H9 (cell line): ENCODE data around the gene TMEM267. TPM values are rescaled to one million over a fixed set of nuclear protein-coding genes. Genes with fewer than 3 reads are reported as not detected.
"Not testable (repeated sequence)": the region's sequence is repeated elsewhere in the genome, so short reads cannot be mapped to it uniquely, and the experiment has no call there.

Experiments used
- DNase-seq: peaks from one replicate; pipeline ENCODE4 v3.0.0-alpha.2; 2017
- H2AFZ ChIP-seq: one replicate; pipeline ENCODE4 v1.6.1; 2013; ENCODE audit warnings: mild to moderate bottlenecking, low read length, control low read depth, moderate library complexity
- H2AK5ac ChIP-seq: 2 replicates; pipeline ENCODE4 v1.6.1; 2013; ENCODE audit warnings: low read length, control low read depth, mixed read lengths; ENCODE audit not compliant: insufficient read length
- H2BK120ac ChIP-seq: one replicate; pipeline ENCODE4 v1.6.1; 2013; ENCODE audit warnings: low read depth, mild to moderate bottlenecking, low read length, control low read depth, inconsistent platforms; ENCODE audit not compliant: poor library complexity, severe bottlenecking
- H2BK12ac ChIP-seq: 2 replicates; pipeline ENCODE4 v1.6.1; 2013; ENCODE audit warnings: low read length, control low read depth, mixed read lengths, low read depth; ENCODE audit not compliant: insufficient read length
- H2BK15ac ChIP-seq: 2 replicates; pipeline ENCODE4 v1.6.1; 2013; ENCODE audit warnings: low read depth, low read length, control low read depth
- H2BK20ac ChIP-seq: one replicate; pipeline ENCODE4 v1.6.1; 2013; ENCODE audit warnings: low read depth, mild to moderate bottlenecking, low read length, control low read depth, inconsistent platforms; ENCODE audit not compliant: poor library complexity, severe bottlenecking
- H2BK5ac ChIP-seq: 2 replicates; pipeline ENCODE4 v1.6.1; 2013; ENCODE audit warnings: low read length, control low read depth, mixed read lengths; ENCODE audit not compliant: insufficient read length
- H3K14ac ChIP-seq: 2 replicates; pipeline ENCODE4 v1.6.1; 2013; ENCODE audit warnings: low read length, control low read depth; ENCODE audit not compliant: insufficient read depth
- H3K18ac ChIP-seq: 2 replicates; pipeline ENCODE4 v1.6.1; 2013; ENCODE audit warnings: low read depth, mild to moderate bottlenecking, mixed read lengths, low read length, control low read depth; ENCODE audit not compliant: insufficient read length
- H3K23ac ChIP-seq: 2 replicates; pipeline ENCODE4 v1.6.1; 2013; ENCODE audit warnings: low read length, control low read depth, mixed read lengths, low read depth; ENCODE audit not compliant: insufficient read length
- H3K23me2 ChIP-seq: 2 replicates; pipeline ENCODE4 v1.6.1; 2013; ENCODE audit warnings: low read depth, mild to moderate bottlenecking, mixed read lengths, low read length, control low read depth; ENCODE audit not compliant: insufficient read length, poor library complexity, severe bottlenecking
- H3K27ac ChIP-seq: 2 replicates; pipeline ENCODE4 v1.5.1; 2013; ENCODE audit warnings: low read length, control low read depth, mixed read lengths, low read depth; ENCODE audit not compliant: insufficient read length
- H3K27me3 ChIP-seq: 2 replicates; pipeline ENCODE4 v1.6.1; 2013; ENCODE audit warnings: low read length, control low read depth, inconsistent platforms; ENCODE audit not compliant: insufficient read depth
- H3K4ac ChIP-seq: 2 replicates; pipeline ENCODE4 v1.6.1; 2013; ENCODE audit warnings: low read depth, mild to moderate bottlenecking, control low read depth, inconsistent platforms, low read length, moderate library complexity
- H3K4me1 ChIP-seq: 2 replicates; pipeline ENCODE4 v1.6.1; 2013; ENCODE audit warnings: low read length, control low read depth, inconsistent platforms; ENCODE audit not compliant: insufficient read depth
- H3K4me2 ChIP-seq: 2 replicates; pipeline ENCODE4 v1.6.1; 2013; ENCODE audit warnings: low read length, control low read depth, mixed read lengths; ENCODE audit not compliant: insufficient read length, insufficient read depth
- H3K56ac ChIP-seq: 2 replicates; pipeline ENCODE4 v1.6.1; 2013; ENCODE audit warnings: low read depth, mild to moderate bottlenecking, mixed read lengths, low read length, control low read depth; ENCODE audit not compliant: insufficient read length
- H3K79me1 ChIP-seq: 2 replicates; pipeline ENCODE4 v1.6.1; 2013; ENCODE audit warnings: low read depth, mild to moderate bottlenecking, moderate library complexity, low read length, control low read depth, inconsistent platforms; ENCODE audit not compliant: insufficient read depth, poor library complexity, severe bottlenecking
- H3K79me2 ChIP-seq: 2 replicates; pipeline ENCODE4 v1.6.1; 2013; ENCODE audit warnings: low read length, control low read depth, inconsistent platforms; ENCODE audit not compliant: insufficient read depth
- H3K9ac ChIP-seq: 2 replicates; pipeline ENCODE4 v1.6.1; 2013; ENCODE audit warnings: low read length, control low read depth, mixed read lengths; ENCODE audit not compliant: insufficient read length; ENCODE audit errors: extremely low read depth
- H3K9me3 ChIP-seq: one replicate; pipeline ENCODE4 v1.6.1; 2013; ENCODE audit warnings: low read depth, low read length, inconsistent platforms; ENCODE audit not compliant: control insufficient read depth
- H3T11ph ChIP-seq: one replicate; pipeline ENCODE4 v1.6.1; 2013; ENCODE audit warnings: mild to moderate bottlenecking, low read length, control low read depth, inconsistent platforms
- H4K20me1 ChIP-seq: one replicate; pipeline ENCODE4 v1.6.1; 2013; ENCODE audit not compliant: control insufficient read depth, insufficient read length, insufficient read depth
- H4K5ac ChIP-seq: 2 replicates; pipeline ENCODE4 v1.6.1; 2013; ENCODE audit warnings: low read depth, mild to moderate bottlenecking, mixed read lengths, low read length, control low read depth; ENCODE audit not compliant: insufficient read length
- H4K8ac ChIP-seq: replicated peaks from 2 replicates; pipeline ENCODE4 v1.6.1; 2013; ENCODE audit warnings: low read length, control low read depth, mixed read lengths, low read depth; ENCODE audit not compliant: insufficient read length
- H4K91ac ChIP-seq: 2 replicates; pipeline ENCODE4 v1.6.1; 2013; ENCODE audit warnings: low read depth, mild to moderate bottlenecking, moderate library complexity, mixed read lengths, low read length, control low read depth; ENCODE audit not compliant: insufficient read length
- H3K27ac Mint-ChIP-seq, 3 experiments: 2 replicates in 2 of 3; 3 replicates in 1 of 3; pipeline ENCODE4 v1.8.0; 2020 to 2021; ENCODE audit warnings: mixed read lengths in 3 of 3, mild to moderate bottlenecking in 1 of 3, moderate library complexity in 1 of 3
- H3K27me3 Mint-ChIP-seq: 2 replicates; pipeline ENCODE4 v1.8.0; 2021; ENCODE audit warnings: low read depth, mild to moderate bottlenecking, moderate library complexity, mixed read lengths
- H3K36me3 Mint-ChIP-seq, 3 experiments: 2 replicates in 2 of 3; 3 replicates in 1 of 3; pipeline ENCODE4 v1.8.0; 2020 to 2021; ENCODE audit warnings: low read depth in 3 of 3, mixed read lengths in 3 of 3; ENCODE audit not compliant: insufficient read depth in 1 of 3
- H3K4me1 Mint-ChIP-seq, 2 experiments: 2 replicates each; pipeline ENCODE4 v1.8.0; 2020; ENCODE audit warnings: mixed read lengths in 2 of 2
- H3K4me3 Mint-ChIP-seq, 2 experiments: 2 replicates in 1 of 2; 3 replicates in 1 of 2; pipeline ENCODE4 v1.8.0; 2020 to 2021; ENCODE audit warnings: mild to moderate bottlenecking in 2 of 2, mixed read lengths in 2 of 2, moderate library complexity in 1 of 2
- H3K9me3 Mint-ChIP-seq, 2 experiments: 2 replicates in 1 of 2; 3 replicates in 1 of 2; pipeline ENCODE4 v1.8.0; 2020; ENCODE audit warnings: mild to moderate bottlenecking in 2 of 2, mixed read lengths in 2 of 2, moderate library complexity in 1 of 2
- WGBS: extraction: QIAGEN DNeasy Blood & Tissue Kit; methylation state at CpG from one replicate; pipeline ENCODE4 v1.1.7; 2013; ENCODE audit warnings: missing lambda C conversion rate, low lambda C conversion rate, mixed read lengths; ENCODE audit not compliant: insufficient read length; ENCODE audit errors: extremely low coverage; 5-methylcytosine and 5-hydroxymethylcytosine counted together
- total RNA-seq: library from RNA; stranded (reverse); gene quantifications from 2 replicates; pipeline ENCODE4 v1.2.1, GENCODE V29; 2021
- TF ChIP-seq, protein P1 (sequence below): fragments of 200-600 bp; sonication (generic); conservative IDR thresholded peaks from 3 replicates; pipeline ENCODE4 v1.8.0; 2021; ENCODE audit warnings: antibody characterized with exemption, mild to moderate bottlenecking

TMEM267 gene
- total RNA-seq, 1 experiment from 2014 or later = 5.1 TPM

DNA sequence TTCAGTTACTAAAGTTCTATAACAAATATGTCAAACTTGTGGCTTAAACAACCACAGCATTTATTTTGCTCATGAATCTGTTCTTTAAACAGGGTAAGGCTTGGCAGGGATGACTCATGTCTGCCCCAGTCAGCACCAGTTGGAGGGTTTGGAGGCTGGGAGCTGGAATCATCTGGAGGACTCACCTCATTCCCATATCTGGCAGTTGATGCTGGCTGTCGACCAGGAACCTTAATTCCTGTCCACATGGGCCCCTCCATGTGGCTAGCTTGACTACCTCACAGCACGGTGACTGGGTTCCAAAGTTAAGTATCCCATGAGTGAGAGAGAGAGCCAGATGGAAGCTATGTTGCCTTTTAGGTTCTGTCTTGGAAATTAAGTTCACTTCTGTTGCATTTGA is 57.7 kb downstream of the TMEM267 start:
- H3K79me2 ChIP-seq = no peaks in the 10 kb centered on the region
- no peak overlapping the region for H2BK20ac ChIP-seq
- peaks cover 0 to 3% (median 1%) of the 10 kb centered on the region in 3 experiments; a peak in 2 of 7 replicates for H3K36me3 Mint-ChIP-seq
- no peak overlapping the region for H4K91ac ChIP-seq
- no peak overlapping the region for H3K27ac ChIP-seq
- H3K4me1 Mint-ChIP-seq = 0 out of 4 replicates have a peak, but pooled peaks cover 0 to 3% of the 10 kb centered on the region in 2 experiments
- no peak overlapping the region for H3K27ac Mint-ChIP-seq
- H3K9ac ChIP-seq = no peak overlapping the region
- H3K4me3 Mint-ChIP-seq = no peak overlapping the region
- H2BK5ac ChIP-seq = no peak overlapping the region
- no peaks in the 10 kb centered on the region; the same call in 1 of the 2 replicates for H3K4me1 ChIP-seq
- H3K4me2 ChIP-seq = no peak overlapping the region
- DNase-seq = no peak
- no peaks in the 10 kb centered on the region for H4K20me1 ChIP-seq
- no peak overlapping the region for H2BK120ac ChIP-seq
- H2BK15ac ChIP-seq = no peak overlapping the region
- no peaks in the 10 kb centered on the region for H3K27me3 Mint-ChIP-seq
- H2BK12ac ChIP-seq = no peak overlapping the region
- no peak overlapping the region for H3K18ac ChIP-seq
- no peak overlapping the region; the same call in 1 of the 2 replicates for H3K14ac ChIP-seq
- peaks cover 0 to 6% of the 10 kb centered on the region in 2 experiments; a peak in 4 of 5 replicates for H3K9me3 Mint-ChIP-seq
- WGBS = no CpG with 5 or more reads among the region's 2 CpGs
- TF ChIP-seq, protein P1, sequence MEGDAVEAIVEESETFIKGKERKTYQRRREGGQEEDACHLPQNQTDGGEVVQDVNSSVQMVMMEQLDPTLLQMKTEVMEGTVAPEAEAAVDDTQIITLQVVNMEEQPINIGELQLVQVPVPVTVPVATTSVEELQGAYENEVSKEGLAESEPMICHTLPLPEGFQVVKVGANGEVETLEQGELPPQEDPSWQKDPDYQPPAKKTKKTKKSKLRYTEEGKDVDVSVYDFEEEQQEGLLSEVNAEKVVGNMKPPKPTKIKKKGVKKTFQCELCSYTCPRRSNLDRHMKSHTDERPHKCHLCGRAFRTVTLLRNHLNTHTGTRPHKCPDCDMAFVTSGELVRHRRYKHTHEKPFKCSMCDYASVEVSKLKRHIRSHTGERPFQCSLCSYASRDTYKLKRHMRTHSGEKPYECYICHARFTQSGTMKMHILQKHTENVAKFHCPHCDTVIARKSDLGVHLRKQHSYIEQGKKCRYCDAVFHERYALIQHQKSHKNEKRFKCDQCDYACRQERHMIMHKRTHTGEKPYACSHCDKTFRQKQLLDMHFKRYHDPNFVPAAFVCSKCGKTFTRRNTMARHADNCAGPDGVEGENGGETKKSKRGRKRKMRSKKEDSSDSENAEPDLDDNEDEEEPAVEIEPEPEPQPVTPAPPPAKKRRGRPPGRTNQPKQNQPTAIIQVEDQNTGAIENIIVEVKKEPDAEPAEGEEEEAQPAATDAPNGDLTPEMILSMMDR = no peak
- H3T11ph ChIP-seq = no peak overlapping the region
- H4K5ac ChIP-seq = no peak overlapping the region
- no peak overlapping the region for H3K56ac ChIP-seq
- H3K27me3 ChIP-seq = no peaks in the 10 kb centered on the region
- H2AK5ac ChIP-seq = no peak overlapping the region
- H2AFZ ChIP-seq = no peak overlapping the region
- H3K9me3 ChIP-seq = no peaks in the 10 kb centered on the region
- H3K23ac ChIP-seq = no peak overlapping the region
- no peaks in the 10 kb centered on the region for H3K23me2 ChIP-seq
- H3K4ac ChIP-seq = no peak overlapping the region
- no peaks in the 10 kb centered on the region for H3K79me1 ChIP-seq
- no peak overlapping the region for H4K8ac ChIP-seq

DNA sequence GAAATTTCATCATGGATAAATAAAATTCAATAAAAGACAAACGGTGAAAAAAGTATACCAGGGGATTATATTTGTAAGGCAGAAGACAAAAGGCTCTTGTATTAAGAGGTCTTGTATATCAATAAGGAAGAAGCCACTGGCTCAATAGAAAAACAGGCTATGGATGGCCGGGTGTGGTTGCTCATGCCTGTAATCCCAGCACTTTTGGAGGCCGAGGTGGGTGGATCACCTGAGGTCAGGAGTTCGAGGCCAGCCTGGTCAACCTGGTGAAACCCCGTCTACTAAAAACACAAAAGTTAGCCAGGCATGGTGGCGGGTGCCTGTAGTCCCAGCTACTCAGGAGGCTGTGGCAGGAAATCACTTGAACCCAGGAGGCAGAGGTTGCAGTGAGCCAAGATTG is 60.6 kb downstream of the TMEM267 start:
- not testable (repeated sequence) for H3K36me3 Mint-ChIP-seq, H3K27ac Mint-ChIP-seq, H3K9ac ChIP-seq, H2BK120ac ChIP-seq, H4K8ac ChIP-seq, DNase-seq, H3K27ac ChIP-seq, H3K79me2 ChIP-seq, H2BK12ac ChIP-seq, H3K4ac ChIP-seq, H3T11ph ChIP-seq, H3K4me1 Mint-ChIP-seq, H3K27me3 Mint-ChIP-seq, H2BK5ac ChIP-seq, H2AFZ ChIP-seq, H3K14ac ChIP-seq, H4K91ac ChIP-seq, H3K4me3 Mint-ChIP-seq, H4K5ac ChIP-seq, H3K79me1 ChIP-seq, H3K27me3 ChIP-seq, H3K9me3 ChIP-seq, H2BK20ac ChIP-seq, H3K23me2 ChIP-seq, H3K23ac ChIP-seq, H3K9me3 Mint-ChIP-seq, H2AK5ac ChIP-seq, H3K4me2 ChIP-seq, H3K4me1 ChIP-seq, H2BK15ac ChIP-seq, H3K56ac ChIP-seq, H3K18ac ChIP-seq, H4K20me1 ChIP-seq
- no CpG with 5 or more reads among the region's 6 CpGs for WGBS
